HG03558 (cell line): ENCODE measurements around the gene CDC37.
"Not testable (repeated sequence)": the region's sequence is repeated elsewhere in the genome, so short reads cannot be mapped to it uniquely, and the experiment has no call there.

Experiments used
- ATAC-seq: cut with Tn5 transposase; IDR thresholded peaks from one replicate; pipeline ENCODE4 v1.9.1; 2021; ENCODE audit warnings: moderate number of reproducible peaks; ENCODE audit not compliant: unreplicated experiment; ENCODE audit errors: extremely low read depth

CDC37 gene

DNA sequence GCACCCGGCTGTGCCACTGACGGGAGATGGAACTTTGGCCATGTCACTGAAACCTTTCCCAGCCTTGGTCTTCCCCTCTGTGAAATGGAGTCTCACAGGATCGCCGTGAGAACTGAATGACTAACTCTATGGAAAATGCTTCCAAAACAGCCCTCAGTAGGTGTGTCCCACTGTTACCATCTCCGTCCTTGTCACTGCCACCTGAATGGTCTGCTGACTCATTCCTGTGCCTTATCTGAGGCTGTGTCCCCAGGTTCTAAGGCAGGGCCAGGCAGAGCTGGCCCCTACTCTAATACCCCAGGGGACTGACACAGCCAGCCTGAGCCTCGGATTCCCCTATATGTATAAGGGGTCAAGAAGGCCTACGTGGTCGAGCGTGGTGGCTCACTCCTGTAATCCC, 4.5 kb downstream of the CDC37 start:
- ATAC-seq = no peak

DNA sequence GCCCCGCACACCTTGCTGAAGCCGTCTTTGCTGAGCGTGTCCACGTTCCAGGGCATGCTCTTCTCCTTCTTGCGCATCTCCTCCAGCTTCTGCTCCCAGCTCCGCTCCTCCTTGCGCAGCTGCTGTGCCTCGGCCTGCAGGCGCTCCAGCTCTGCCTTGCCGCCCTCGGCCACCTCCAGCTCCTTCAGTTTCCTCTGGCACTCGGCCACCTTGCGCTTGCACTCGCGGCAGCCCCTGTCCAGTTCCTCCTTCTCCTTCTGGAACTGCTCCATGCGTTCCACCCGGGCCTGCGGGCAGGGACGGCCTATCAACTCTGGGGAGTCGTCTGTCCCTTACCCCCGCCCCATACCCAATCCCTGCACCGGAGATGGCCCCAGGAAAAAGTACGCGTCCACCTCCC, 7.4 kb downstream of the CDC37 start:
- no peak for ATAC-seq

- ATAC-seq = no peak
Measured at GRCh38 chr19:10395436-10395835, 7.9 kb downstream of the CDC37 start.

- ATAC-seq = no peak
Measured at GRCh38 chr19:10395003-10395402, 8.3 kb downstream of the CDC37 start.

- ATAC-seq = no peak
Measured at GRCh38 chr19:10393137-10393536, 10.2 kb downstream of the CDC37 start.

GRCh38 chr19:10392120-10392519, 11.2 kb downstream of the CDC37 start:
- ATAC-seq = no peak

DNA sequence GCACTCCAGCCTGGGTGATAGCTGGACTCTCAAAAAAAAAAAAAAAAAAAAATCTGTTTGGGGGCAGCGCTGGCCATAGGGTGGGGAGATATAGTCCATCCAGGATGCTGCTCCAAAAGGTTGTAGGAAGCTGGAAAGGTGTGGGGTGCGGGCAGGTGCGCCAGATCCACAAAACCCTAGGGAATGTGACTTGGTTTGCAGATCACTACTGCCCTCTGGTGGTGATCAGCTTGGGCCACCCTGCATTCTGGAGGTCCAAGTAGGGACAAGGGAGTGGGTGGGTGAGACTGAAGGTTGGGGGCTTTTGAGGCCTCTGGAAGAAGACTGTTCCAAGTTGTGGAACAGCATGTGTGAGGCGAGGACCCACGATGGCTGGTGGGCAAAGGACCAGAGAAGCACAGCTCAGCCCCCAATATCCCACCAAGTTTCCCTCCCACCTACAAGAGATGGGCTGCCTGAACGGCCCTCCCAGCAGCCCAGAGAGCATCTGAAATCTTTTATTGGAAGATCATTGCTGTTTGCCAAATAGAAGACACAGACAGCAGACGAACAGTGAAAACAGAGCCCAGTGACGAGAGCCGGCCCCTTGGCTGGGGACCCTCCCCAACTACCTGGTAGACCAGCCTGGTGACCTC, 12.6 kb downstream of the CDC37 start:
- no peak for ATAC-seq

GRCh38 chr19:10389863-10390262, 13.5 kb downstream of the CDC37 start:
- no peak for ATAC-seq

DNA sequence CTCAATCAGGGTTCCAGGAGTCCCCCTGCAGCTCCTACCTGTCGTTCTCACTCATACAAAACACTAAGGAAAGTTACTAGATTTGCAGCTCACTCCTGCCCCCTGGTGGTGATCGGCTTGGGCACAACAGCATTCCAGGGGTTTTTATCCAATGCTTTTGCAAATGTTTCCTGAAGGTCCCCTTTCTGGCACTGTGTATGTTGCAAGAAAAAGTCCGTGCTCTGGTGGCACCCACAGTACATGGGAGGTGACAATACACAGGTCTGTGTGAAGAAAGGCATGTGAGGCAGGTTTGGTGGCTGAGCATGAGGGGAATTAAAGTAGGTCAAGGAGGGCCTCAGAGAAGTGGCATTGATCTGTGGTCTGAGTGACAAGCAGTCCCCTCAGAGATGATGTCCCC, 14.4 kb downstream of the CDC37 start:
- ATAC-seq = no peak

DNA sequence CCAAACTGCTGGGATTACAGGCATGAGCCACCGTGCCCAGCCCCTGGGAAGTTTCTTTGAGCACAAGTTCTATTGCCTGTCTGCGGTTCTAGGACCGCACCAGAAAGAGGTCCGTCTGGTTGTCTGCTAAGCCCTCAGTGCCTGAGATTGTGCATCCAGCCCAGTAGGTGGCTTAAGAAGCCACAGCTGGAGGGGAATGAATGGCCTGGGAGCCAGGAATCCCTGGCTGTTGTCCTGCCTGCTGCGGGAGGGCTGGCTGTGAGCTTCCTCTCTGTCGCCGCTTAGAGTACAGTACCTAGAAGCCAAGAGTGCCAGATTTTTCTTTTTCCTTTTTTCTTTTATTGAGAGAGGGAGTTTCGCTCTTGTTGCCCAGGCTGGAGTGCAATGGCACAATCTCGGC, 18.8 kb downstream of the CDC37 start:
- no peak for ATAC-seq

- ATAC-seq = not testable (repeated sequence)
Measured at GRCh38 chr19:10383223-10383499, 20.2 kb downstream of the CDC37 start.

GRCh38 chr19:10380313-10381102, 22.8 kb downstream of the CDC37 start, which contains the start of gene TYK2:
TSS of gene TYK2 (minus strand) at chr19:10380572. CDS start at chr19:10378406, 2,166 bp downstream.
- ATAC-seq = peak; percentile 86

DNA sequence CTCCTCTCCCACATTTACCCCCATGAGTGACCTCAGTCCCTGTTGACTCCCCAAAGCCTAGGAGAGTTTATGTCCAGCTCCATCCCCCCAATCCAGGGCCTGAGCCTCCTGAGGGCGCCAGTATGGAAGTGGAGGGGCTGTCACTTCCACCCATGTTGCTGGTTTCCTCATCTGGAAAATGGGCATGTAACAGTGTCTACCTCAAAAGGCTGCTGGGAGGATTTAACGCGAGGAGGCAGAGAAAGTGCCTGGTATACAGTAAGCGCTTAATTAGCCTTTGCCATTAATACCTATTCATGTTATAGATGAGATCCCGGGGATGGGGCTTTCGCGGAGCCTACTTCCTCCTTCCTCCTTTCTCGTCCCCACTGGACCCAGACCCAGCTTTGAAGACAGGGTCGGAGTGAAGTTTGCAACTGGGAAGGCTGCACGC, 23.4 kb downstream of the CDC37 start:
- ATAC-seq = no peak

GRCh38 chr19:10378124-10378523, 25.2 kb downstream of the CDC37 start:
- ATAC-seq = no peak

DNA sequence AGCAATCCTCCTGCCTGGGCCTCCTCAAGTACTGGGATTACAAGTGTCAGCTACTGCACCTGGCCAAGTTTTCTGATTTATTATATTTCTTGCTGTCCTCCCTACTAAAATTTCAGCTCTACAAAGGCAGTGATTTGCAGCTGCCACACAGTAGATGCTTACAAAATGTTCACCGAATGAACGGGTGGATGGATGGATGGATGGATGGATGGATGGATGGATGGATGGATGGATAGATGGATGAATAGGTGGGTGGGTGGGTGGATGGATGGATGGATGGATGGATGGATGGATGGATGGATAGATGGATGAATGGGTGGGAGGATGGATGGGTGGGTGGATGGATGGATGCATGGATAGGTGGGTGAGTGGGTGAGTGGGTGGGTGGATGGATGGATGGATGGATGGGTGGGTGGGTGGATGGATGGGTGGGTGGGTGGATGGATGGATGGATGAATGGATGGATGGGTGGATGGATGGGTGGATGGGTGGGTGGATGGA, 26.2 kb downstream of the CDC37 start:
- ATAC-seq = not testable (repeated sequence)

DNA sequence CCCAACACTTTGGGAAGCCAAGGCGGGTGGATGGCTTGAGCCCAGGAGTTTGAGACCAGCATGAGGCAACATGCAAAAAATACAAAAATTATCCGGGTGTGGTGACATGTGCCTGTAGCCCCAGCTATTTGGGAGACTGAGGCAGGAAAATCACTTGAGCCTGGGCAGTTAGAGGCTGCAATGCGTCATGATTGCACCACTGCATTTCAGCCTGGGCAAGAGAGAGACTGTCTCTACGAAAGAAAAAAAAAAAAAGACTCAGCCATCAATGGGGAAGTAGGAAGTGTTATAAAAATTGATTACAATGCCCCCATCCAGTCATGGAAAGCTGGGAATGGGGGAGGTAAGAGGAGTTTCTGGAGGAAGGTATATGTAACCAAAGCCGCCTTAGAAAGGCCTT, 28.4 kb downstream of the CDC37 start:
- ATAC-seq = no peak

- no peak for ATAC-seq
Measured at GRCh38 chr19:10372690-10373089, 30.7 kb downstream of the CDC37 start.

- no peak for ATAC-seq
Measured at GRCh38 chr19:10368101-10368803, 35.1 kb downstream of the CDC37 start.

GRCh38 chr19:10366950-10367512, 36.3 kb downstream of the CDC37 start:
- ATAC-seq = not testable (repeated sequence)

- ATAC-seq = no peak
Measured at GRCh38 chr19:10365518-10365917, 37.8 kb downstream of the CDC37 start.

DNA sequence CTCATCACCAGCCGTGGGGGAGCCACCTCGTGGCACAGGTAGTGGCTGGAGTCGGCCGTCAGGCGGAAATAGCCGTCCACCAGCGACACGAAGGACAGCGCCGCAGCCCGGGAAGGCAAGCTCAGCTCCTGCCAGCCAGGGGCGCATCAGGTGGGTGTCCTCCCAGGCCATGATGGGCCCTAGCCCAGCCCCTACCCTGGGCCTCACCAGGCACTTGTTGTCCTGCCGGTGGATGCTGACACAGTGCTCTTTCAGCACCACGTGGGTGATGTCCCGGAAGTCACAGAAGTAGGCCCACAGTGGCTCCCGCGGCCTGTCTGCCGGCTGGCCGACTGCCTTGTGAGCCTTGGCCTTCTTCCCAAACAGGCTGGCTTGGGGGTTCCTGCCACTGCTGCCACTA, 38.7 kb downstream of the CDC37 start:
- no peak for ATAC-seq
